Activated T-cell treated with anti-CD3 and anti-CD28 coated beads for 24 hours (primary cell): Measurements from ENCODE around the gene CAPN13.
"Not testable (repeated sequence)": the region's sequence is repeated elsewhere in the genome, so short reads cannot be mapped to it uniquely, and the experiment has no call there.

Experiments used
- DNase-seq: peaks from one replicate; pipeline ENCODE4 v3.0.0-alpha.2; 2020; ENCODE audit warnings: low read depth

The CAPN13 gene

DNA sequence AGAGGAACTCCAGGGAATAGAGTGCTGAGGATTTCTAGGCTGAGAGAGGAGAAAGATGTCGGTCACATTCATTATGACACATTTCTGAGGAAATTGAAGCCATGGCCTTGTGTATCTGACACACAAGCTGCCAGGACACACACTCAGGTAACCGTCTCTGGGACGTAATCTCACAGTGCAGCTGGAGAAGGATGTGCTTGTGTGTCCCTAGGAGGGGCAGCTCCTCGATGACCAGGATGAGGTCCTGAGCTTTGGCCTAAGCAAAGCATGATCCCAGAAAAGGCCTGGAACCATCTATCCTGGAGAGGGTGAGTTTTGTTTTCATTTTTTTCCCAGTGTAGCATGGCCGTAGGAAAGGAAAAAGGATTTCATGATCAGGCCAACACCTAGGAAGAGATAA is 102.2 kb downstream of the CAPN13 start:
- no peak for DNase-seq

GRCh38 chr2:30704309-30705020 is 102.8 kb downstream of the CAPN13 start:
- DNase-seq = no peak

- no peak for DNase-seq
Observed at GRCh38 chr2:30702694-30703093, 104.6 kb downstream of the CAPN13 start.

- no peak for DNase-seq
Observed at GRCh38 chr2:30701782-30702181, 105.5 kb downstream of the CAPN13 start.

DNA sequence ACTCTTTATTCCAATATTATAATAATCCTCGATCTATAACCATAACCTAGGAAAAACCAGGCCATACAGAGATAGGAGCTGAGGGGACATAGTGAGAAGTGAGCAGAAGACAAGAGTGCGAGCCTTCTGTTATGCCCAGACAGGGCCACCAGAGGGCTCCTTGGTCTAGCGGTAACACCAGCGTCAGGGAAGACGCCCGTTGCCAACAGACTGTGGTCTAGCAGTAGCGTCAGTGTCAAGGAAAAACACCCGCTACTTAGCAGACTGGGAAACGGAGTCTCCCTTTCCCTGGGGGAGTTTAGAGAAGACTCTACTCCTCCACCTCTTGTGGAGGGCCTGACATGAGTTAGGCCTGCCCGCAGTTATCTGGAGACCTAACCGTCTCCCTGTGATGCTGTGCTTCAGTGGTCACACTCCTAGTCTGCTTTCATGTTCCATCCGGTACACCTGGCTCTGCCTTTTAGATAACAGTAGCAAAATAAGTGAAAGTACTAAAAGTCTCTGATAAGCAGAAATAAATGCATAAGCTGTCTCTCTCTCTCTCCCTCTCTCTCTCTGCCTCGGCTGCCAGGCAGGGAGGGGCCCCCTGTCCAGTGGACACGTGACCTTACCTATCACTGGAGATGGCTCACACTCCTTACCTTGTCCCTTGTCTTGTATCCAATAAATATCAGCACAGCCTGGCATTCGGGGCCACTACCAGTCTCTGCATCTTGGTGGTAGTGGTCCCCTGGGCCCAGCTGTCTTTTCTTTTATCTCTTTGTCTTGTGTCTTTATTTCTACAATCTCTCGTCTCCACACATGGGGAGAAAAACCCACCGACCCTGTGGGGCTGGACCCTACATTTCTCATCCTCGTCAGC is 109.8 kb downstream of the CAPN13 start:
- not testable (repeated sequence) for DNase-seq

- DNase-seq = no peak
Observed at GRCh38 chr2:30695749-30696148, 111.5 kb downstream of the CAPN13 start.

DNA sequence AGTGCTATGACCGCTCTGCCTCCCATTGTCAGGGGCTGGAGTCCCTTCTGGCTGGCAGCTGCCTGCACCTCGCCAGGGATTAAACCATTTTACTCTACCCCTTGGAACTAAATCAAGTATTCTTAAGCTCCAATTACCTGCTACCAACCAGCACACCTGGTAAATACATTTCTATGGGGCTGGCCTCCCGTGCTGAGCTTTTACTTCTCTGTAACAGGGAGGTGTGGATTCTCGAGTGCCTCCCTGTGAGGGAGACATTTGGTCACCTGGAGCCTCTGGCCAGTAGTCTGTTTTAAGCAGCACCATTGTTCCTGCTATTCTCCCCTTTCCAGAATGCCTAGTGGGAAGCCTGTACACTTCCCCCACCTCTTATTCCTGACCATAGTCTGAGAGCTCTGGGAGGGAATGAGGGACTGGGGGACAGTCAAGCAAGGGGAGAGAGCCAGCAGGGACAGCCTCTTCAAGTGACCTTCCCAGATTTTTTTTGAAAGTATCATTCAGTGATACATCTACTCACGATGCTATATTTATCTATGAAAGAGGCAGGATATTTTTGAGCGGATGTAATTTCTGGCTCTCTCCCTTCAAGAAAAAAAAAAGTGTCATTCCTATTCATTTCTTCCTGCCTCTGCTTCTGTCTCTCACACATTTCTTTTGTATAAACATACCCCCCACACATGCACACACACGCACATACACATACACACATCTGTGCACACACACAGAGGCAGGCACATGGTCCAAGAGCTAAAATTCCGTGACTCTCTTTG is 112.8 kb downstream of the CAPN13 start:
- DNase-seq = no peak

- no peak for DNase-seq
Observed at GRCh38 chr2:30693821-30694281, 113.4 kb downstream of the CAPN13 start.

- DNase-seq = no peak
Observed at GRCh38 chr2:30692829-30693275, 114.4 kb downstream of the CAPN13 start.

DNA sequence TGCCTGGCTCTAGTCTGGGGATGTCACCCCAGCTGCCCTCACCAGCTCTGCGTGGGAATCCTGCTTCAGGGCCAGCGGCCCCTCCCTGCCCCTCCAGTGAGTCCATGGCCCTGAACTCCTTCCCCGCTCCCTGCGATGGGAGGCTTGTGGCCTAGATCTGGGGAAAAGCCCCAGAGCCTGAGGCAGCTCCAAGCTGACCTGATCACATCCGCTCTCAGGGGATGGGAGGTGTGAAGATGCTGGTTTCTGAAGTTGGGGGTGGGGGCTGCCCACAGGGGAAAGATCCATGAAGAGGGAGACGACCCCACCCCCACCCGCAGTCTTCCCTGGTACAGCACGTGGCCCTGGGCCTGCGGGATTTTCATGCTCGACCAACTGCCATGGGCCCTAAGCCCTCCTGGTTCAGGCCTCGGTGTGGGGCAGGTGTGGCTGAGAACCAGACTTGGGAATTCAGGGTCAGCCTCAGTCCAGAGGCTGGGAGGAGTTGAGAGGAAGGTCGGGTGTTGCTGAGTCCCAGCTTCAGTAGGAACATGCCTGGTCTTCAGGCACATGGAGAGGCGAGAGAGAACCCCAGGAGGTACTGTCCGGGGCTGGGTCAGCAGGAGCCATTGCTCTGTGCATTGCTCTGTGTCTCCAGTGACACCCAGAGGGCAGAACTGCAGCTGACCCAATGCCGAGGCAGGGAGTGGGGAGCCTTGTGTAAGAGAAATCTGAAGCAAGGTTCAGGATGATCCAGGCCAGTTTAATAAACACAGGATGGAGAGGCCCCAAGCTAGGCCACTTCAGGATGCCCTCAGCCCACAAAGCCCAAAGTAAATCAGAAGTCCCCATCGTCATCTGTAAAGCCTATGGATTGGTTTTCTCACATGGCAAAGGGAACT is 115.1 kb downstream of the CAPN13 start:
- DNase-seq = no peak

GRCh38 chr2:30691091-30691947 is 115.9 kb downstream of the CAPN13 start:
- DNase-seq = no peak

- DNase-seq = no peak
Observed at GRCh38 chr2:30690126-30690561, 117.1 kb downstream of the CAPN13 start.

DNA sequence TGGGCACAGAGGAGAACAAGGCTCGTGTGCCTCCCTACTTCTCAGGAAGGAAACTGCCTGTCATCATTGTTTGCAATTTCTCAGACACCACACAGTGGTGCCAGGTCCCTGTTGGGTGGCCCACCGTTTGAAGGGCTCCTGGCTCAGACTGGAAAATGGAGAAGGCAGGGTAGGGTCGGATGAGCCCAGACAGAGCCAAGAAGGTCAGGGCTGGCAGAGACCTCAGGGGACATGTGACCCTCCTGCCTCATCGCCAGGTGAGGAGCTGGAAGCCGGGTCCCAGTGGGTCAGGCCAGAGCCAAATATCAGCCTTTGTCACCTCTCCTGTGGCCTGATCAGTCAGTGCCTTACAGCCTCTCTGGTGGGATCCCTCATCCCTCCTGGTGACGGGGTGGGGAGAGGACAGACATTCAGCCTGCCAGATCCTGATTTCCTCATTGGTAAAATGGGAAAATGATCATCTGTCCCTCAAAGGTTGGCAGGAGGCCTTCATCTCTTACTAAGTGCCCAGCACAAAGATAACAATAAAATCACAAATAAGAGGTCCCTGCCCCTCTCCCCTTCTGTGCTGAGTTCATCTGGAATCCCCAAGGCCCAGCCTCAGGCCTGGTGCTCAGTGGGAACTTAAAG is 117.6 kb downstream of the CAPN13 start:
- no peak for DNase-seq

GRCh38 chr2:30688956-30689401 is 118.3 kb downstream of the CAPN13 start:
- no peak for DNase-seq

- DNase-seq = no peak
Observed at GRCh38 chr2:30686669-30687068, 120.6 kb downstream of the CAPN13 start.

DNA sequence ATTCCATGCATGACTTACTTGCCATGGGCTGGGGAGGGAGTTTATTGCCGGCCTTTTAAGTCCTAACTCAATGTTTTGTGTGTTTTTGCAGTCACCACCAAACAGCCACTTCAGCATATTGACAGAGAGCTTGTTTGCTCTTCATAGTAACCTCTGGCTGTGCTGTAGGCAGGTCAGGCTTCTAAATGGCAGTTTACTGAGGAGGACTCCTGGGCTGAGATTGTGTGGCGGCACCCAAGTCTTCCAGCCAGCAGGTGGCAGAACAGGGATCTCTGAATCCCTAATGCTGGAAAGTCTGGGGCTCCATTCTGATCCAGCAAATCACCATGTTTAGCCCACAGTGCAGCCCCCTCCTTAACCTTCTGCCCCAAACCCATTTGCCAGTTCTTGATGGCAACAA is 121.2 kb downstream of the CAPN13 start:
- no peak for DNase-seq

DNA sequence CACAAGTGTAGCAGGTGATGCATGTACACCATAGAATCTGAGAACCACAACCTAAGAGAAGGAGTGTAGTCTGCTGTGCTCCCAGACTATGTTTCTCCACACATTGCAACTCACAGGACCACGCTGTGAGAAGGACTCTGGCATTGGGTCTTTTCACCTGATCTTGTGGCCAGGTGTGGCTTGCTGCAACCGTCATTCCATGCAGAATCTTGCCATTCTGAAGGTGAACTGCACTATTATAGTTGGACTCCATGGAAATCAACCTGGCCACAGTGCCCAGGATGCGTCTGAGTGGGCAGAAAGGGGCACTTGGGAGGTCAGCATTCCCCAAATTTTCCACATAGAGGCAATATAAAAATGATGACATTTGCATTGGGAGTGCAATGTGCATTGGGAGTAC is 122.2 kb downstream of the CAPN13 start:
- DNase-seq = no peak

- DNase-seq = no peak
Observed at GRCh38 chr2:30684516-30684915, 122.7 kb downstream of the CAPN13 start.

DNA sequence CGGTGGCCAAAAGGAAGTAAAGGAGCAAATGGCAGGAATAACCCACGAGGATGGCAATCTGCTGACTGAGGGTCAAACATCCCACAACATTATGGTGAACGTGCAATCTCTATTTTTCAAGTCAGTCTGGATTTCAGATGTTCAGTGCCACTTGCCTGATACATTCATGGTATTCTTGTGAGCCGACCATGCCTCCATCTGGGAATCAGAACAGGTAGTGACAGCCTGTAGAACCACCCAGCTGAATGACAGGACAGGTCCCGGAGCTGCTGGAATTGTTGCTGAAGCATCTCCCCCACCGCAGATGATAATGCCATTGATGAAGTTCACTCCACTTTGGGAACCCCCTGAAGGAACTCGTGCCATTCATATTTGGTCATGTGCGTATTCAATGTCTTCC is 123.2 kb downstream of the CAPN13 start:
- no peak for DNase-seq
